GM23338 (cell line): ENCODE data around the gene CPSF6. TPM values are rescaled to one million over a fixed set of nuclear protein-coding genes. Genes with fewer than 3 reads are reported as not detected.

Experiments used
- ATAC-seq: fragments of 200-7000 bp; cut with Tn5 transposase; 3 replicates; pipeline ENCODE4 v1.9.1; 2020
- DNase-seq: peaks from one replicate; pipeline ENCODE4 v3.0.0-alpha.2; 2015; ENCODE audit warnings: low spot score
- H2AFZ ChIP-seq: fragments of 200-600 bp; sonication (generic); 2 replicates; pipeline ENCODE4 v1.8.0; 2016; ENCODE audit warnings: antibody characterized with exemption, mild to moderate bottlenecking, moderate library complexity
- H3F3A ChIP-seq: fragments of 200-600 bp; sonication (generic); replicated peaks from 2 replicates; pipeline ENCODE4 v1.8.0; 2017; ENCODE audit warnings: antibody characterized with exemption, mixed run types, low read depth
- H3K27ac ChIP-seq: fragments of 200-600 bp; sonication (generic); 2 replicates; pipeline ENCODE4 v1.6.1; 2016; ENCODE audit warnings: low read depth
- H3K27me3 ChIP-seq: fragments of 200-600 bp; sonication (generic); 2 replicates; pipeline ENCODE4 v1.8.0; 2016; ENCODE audit warnings: mild to moderate bottlenecking, mixed run types, moderate library complexity; ENCODE audit not compliant: insufficient read depth
- H3K36me3 ChIP-seq: fragments of 200-600 bp; sonication (generic); 2 replicates; pipeline ENCODE4 v1.8.0; 2016; ENCODE audit warnings: mild to moderate bottlenecking; ENCODE audit not compliant: insufficient read depth
- H3K4me1 ChIP-seq: fragments of 200-600 bp; sonication (generic); 2 replicates; pipeline ENCODE4 v1.8.0; 2016; ENCODE audit warnings: mild to moderate bottlenecking, moderate library complexity; ENCODE audit not compliant: insufficient read depth
- H3K4me2 ChIP-seq: fragments of 200-600 bp; sonication (generic); 2 replicates; pipeline ENCODE4 v1.7.1; 2017; ENCODE audit warnings: mixed run types
- H3K4me3 ChIP-seq: fragments of 200-600 bp; sonication (generic); 2 replicates; pipeline ENCODE4 v1.6.1; 2016; ENCODE audit warnings: mixed run types
- H3K79me2 ChIP-seq: fragments of 200-600 bp; sonication (generic); replicated peaks from 2 replicates; pipeline ENCODE4 v1.8.0; 2017; ENCODE audit warnings: mild to moderate bottlenecking; ENCODE audit not compliant: insufficient read depth
- H3K9me2 ChIP-seq: fragments of 200-600 bp; sonication (generic); 2 replicates; pipeline ENCODE4 v1.8.0; 2017; ENCODE audit not compliant: insufficient read depth
- H4K20me1 ChIP-seq: fragments of 200-600 bp; sonication (generic); replicated peaks from 2 replicates; pipeline ENCODE4 v1.8.0; 2017; ENCODE audit warnings: mild to moderate bottlenecking; ENCODE audit not compliant: insufficient read depth
- H3K27ac Mint-ChIP-seq: 2 replicates; pipeline ENCODE4 v1.8.0; 2020; ENCODE audit warnings: inconsistent platforms, mild to moderate bottlenecking, moderate library complexity, mixed read lengths
- H3K27me3 Mint-ChIP-seq: 3 replicates; pipeline ENCODE4 v1.8.0; 2022; ENCODE audit warnings: low read depth, mild to moderate bottlenecking, moderate library complexity, mixed read lengths, inconsistent platforms; ENCODE audit not compliant: insufficient read depth, poor library complexity
- H3K36me3 Mint-ChIP-seq: 3 replicates; pipeline ENCODE4 v1.8.0; 2021; ENCODE audit warnings: low read depth, mild to moderate bottlenecking, inconsistent platforms, moderate library complexity, mixed read lengths
- H3K4me1 Mint-ChIP-seq: 3 replicates; pipeline ENCODE4 v1.8.0; 2020; ENCODE audit warnings: mild to moderate bottlenecking, inconsistent platforms, mixed read lengths
- H3K4me3 Mint-ChIP-seq: 3 replicates; pipeline ENCODE4 v1.8.0; 2021; ENCODE audit warnings: moderate library complexity, mild to moderate bottlenecking, inconsistent platforms, mixed read lengths
- H3K9me3 Mint-ChIP-seq: 3 replicates; pipeline ENCODE4 v1.8.0; 2020; ENCODE audit warnings: moderate library complexity, mild to moderate bottlenecking, inconsistent platforms, mixed read lengths
- CREB1 ChIP-seq: fragments of 250-450 bp; sonication (Bioruptor Pico); IDR thresholded peaks from 2 replicates; pipeline ENCODE4 v1.5.0; 2020; ENCODE audit warnings: low read depth, mild to moderate bottlenecking, moderate library complexity
- CTCF ChIP-seq, 2 experiments: fragments of 200-600 bp in 1 of 2; sonication (generic) in 1 of 2; conservative IDR thresholded peaks; 2 replicates each; pipeline versions ENCODE4 v1.5.1 to v1.6.1; 2016 to 2017; ENCODE audit warnings: antibody characterized with exemption in 2 of 2, low read depth in 2 of 2, mild to moderate bottlenecking in 2 of 2, moderate library complexity in 1 of 2
- ETS1 ChIP-seq: IDR thresholded peaks from 2 replicates; pipeline ENCODE4 v1.6.1; 2016; ENCODE audit warnings: antibody characterized with exemption
- EZH2 ChIP-seq: fragments of 200-600 bp; sonication (generic); IDR thresholded peaks from one replicate; pipeline ENCODE4 v1.8.0; 2017; ENCODE audit warnings: antibody characterized with exemption, mild to moderate bottlenecking, low read depth; ENCODE audit not compliant: unreplicated experiment
- JUNB ChIP-seq: IDR thresholded peaks from one replicate; pipeline ENCODE4 v1.6.1; 2016; ENCODE audit warnings: antibody characterized with exemption; ENCODE audit not compliant: unreplicated experiment
- NANOG ChIP-seq: IDR thresholded peaks from 2 replicates; pipeline ENCODE4 v1.6.1; 2016; ENCODE audit warnings: antibody characterized with exemption, borderline replicate concordance
- POLR2AphosphoS5 ChIP-seq: IDR thresholded peaks from 2 replicates; pipeline ENCODE4 v1.6.1; 2016; ENCODE audit warnings: antibody characterized with exemption, low read depth
- REST ChIP-seq: IDR thresholded peaks from one replicate; pipeline ENCODE4 v1.6.1; 2018; ENCODE audit warnings: antibody characterized with exemption; ENCODE audit not compliant: unreplicated experiment
- STAT1 ChIP-seq: IDR thresholded peaks from one replicate; pipeline ENCODE4 v1.6.1; 2016; ENCODE audit warnings: antibody characterized with exemption; ENCODE audit not compliant: unreplicated experiment
- ZNF331 ChIP-seq: fragments of 250-450 bp; sonication (Bioruptor Pico); IDR thresholded peaks from 2 replicates; pipeline ENCODE4 v1.5.0; 2020; ENCODE audit warnings: low read depth, mild to moderate bottlenecking, moderate library complexity
- polyA plus RNA-seq: library from polyadenylated mRNA; unstranded; fragments of >200 nt; fragmentation: Nextera tagmentation; extraction: Ambion mirVana; gene quantifications from 2 replicates; pipeline ENCODE4 v1.2.1, GENCODE V29; 2016
- total RNA-seq: library from RNA; depleted of rRNA; stranded (reverse); fragments of >200 nt; shearing (Covaris generic); gene quantifications from 2 replicates; pipeline ENCODE4 v1.2.3, GENCODE V29; 2014

The CPSF6 gene
- total and polyA plus RNA-seq, 2 experiments from 2014 or later = 80.7 to 136 TPM

GRCh38 chr12:69238589-69239351 lies 599 bp upstream of the CPSF6 start (continued):
- TF ChIP-seq CTCF (conservative IDR thresholded peaks at IDR 0.05; ENCODE audit: low read depth in 2 of 2) (no peak), ZNF331 (no peak), ETS1 (no peak), POLR2AphosphoS5 (no peak), REST (no peak), NANOG (no peak), STAT1 (no peak), JUNB (no peak)

- Histone ChIP-seq H2AFZ (peak overlapping the region; percentile 19; the same call in 1 of the 2 replicates), H3K4me3 (peak overlapping the region; percentile 97), H3K36me3 (no peaks in the 10 kb centered on the region), H3K4me1 (peaks cover 37% of the 10 kb centered on the region), H3K79me2 (peaks cover 52% of the 10 kb centered on the region), H4K20me1 (peaks cover 43% of the 10 kb centered on the region), H3K27me3 (no peaks in the 10 kb centered on the region), H3K27ac (peak overlapping the region; percentile 99), H3K9me2 (no peaks in the 10 kb centered on the region), H3F3A (peaks cover 3% of the 10 kb centered on the region; the same call in 1 of the 2 replicates), H3K4me2 (peak overlapping the region; percentile 91)
- H3K36me3 Mint-ChIP-seq = peaks cover 37% of the 10 kb centered on the region
- peaks cover 6% of the 10 kb centered on the region for H3K27me3 Mint-ChIP-seq
- peaks cover 39% of the 10 kb centered on the region for H3K4me1 Mint-ChIP-seq
- peak; percentile 57 for ATAC-seq
- no peak for TF ChIP-seq EZH2
- TF ChIP-seq CREB1 (CRISPR knock-in tag) = no peak
- TF ChIP-seq POLR2AphosphoS5 = no peak
- H3K9me3 Mint-ChIP-seq = no peaks in the 10 kb centered on the region; the same call in 2 of the 3 replicates
- DNase-seq = peak; percentile 75
- peak overlapping the region; percentile 99 for H3K27ac Mint-ChIP-seq
- peak overlapping the region; percentile 93 for H3K4me3 Mint-ChIP-seq
Measured at GRCh38 chr12:69239922-69240630, 707 bp downstream of the CPSF6 start.
